Esophagus (tissue), 2 donors: ENCODE measurements around the gene LDLRAD2. TPM values are rescaled to one million over a fixed set of nuclear protein-coding genes. Genes with fewer than 3 reads are reported as not detected.
"Not testable (repeated sequence)": the region's sequence is repeated elsewhere in the genome, so short reads cannot be mapped to it uniquely, and the experiment has no call there.

Source experiments
- H3K27ac ChIP-seq, 2 donors: one replicate each; pipeline ENCODE4 v1.5.1; 2013; ENCODE audit warnings: low read depth in 2 of 2, mild to moderate bottlenecking in 2 of 2, inconsistent platforms in 1 of 2, low read length in 1 of 2, moderate library complexity in 1 of 2
- H3K27me3 ChIP-seq, 2 donors: one replicate each; pipeline ENCODE4 v1.6.1; 2013; ENCODE audit warnings: low read length in 2 of 2, control low read depth in 1 of 2, mild to moderate bottlenecking in 1 of 2; ENCODE audit not compliant: insufficient read depth in 2 of 2, control insufficient read depth in 1 of 2
- H3K36me3 ChIP-seq, 2 donors: one replicate each; pipeline ENCODE4 v1.6.1; 2013; ENCODE audit warnings: low read length in 1 of 2; ENCODE audit not compliant: control insufficient read depth in 2 of 2, insufficient read depth in 2 of 2
- H3K4me1 ChIP-seq, 2 donors: one replicate each; pipeline ENCODE4 v1.6.1; 2013; ENCODE audit warnings: low read length in 1 of 2; ENCODE audit not compliant: control insufficient read depth in 2 of 2, insufficient read depth in 2 of 2
- H3K4me3 ChIP-seq, 2 donors: one replicate each; pipeline ENCODE4 v1.5.1; 2013; ENCODE audit warnings: low read length in 2 of 2, mild to moderate bottlenecking in 2 of 2, low read depth in 1 of 2, moderate library complexity in 1 of 2
- H3K9me3 ChIP-seq, 2 donors: one replicate each; pipeline ENCODE4 v1.6.1; 2013; ENCODE audit warnings: mild to moderate bottlenecking in 2 of 2, low read depth in 1 of 2, low read length in 1 of 2, moderate library complexity in 1 of 2; ENCODE audit not compliant: control insufficient read depth in 2 of 2, insufficient read depth in 1 of 2
- WGBS, 2 donors: extraction: QIAGEN DNeasy Blood & Tissue Kit; methylation state at CpG; one replicate each; pipeline ENCODE4 v1.1.7; 2013; 5-methylcytosine and 5-hydroxymethylcytosine counted together
- polyA plus RNA-seq, 2 donors: library from polyadenylated mRNA; stranded (reverse); fragments of 200-250 nt; gene quantifications; one replicate each; pipeline ENCODE4 v1.2.3, GENCODE V29; 2013
- donor health status: healthy with polysubstance abuse.
- donor health status: Bipolar disorder and iron deficiency.

The LDLRAD2 gene
- polyA plus RNA-seq, 2 donors, result 0.45 to 0.98 TPM

DNA sequence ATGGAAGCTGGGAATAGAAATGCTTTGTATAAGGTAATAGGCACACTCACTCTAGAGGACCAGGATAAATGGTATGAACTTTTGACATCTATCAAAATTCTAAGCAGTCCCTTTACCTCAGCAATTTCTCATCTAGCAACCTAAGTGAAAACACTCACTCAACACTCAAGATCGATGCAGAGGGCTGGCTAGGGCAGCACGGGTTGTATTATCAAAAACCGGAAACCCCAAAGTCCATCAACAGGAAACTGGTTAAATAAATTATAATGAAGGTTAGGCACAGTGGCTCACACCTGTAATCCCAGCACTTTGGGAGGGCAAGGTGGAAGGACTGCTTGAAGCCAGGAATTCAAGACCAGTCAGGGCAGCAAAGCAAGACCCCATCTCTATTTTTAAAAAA is 38.5 kb upstream of the LDLRAD2 start:
- Histone ChIP-seq H3K27ac (no peak overlapping the region), H3K4me1 (peaks cover 0 to 6% of the 10 kb centered on the region in 2 donors), H3K36me3 (no peaks in the 10 kb centered on the region), H3K9me3 (no peaks in the 10 kb centered on the region), H3K4me3 (no peak overlapping the region), H3K27me3 (no peaks in the 10 kb centered on the region)
- WGBS, 2 donors, result 44 to 55% methylated on average over 3 of the region's 3 CpGs

DNA sequence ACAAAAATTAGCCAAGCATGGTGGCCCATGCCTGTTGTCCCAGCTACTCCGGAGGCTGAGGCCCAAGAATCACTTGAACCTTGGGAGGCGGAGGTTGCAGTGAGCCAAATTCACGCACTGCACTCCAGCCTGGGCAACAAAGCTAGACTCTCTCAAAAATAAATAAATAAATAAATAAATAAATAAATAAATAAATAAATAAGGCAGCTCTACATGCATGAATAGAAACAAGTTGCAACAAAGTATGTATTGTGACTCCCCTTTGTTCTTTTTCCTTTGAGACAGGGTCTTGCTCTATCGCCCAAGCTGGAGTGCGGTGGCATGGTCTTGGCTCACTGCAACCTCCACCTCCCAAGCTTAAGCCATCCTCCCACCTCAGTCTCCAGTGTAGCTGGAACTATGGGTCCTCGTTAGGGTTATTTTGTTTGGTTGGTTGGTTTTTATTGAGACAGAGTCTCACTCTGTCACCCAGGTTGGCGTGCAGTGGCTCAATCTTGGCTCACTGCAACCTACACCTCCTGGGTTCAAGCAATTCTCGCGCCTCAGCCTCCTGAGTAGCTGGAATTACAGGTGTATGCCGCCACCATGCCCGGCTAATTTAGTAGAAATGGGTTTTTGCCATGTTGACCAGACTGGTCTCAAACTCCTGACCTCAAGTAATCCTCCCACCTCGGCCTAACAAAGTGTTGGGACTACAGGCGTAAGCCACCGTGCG is 37.1 kb upstream of the LDLRAD2 start:
- Histone ChIP-seq H3K36me3 (no peaks in the 10 kb centered on the region), H3K4me3 (no peak overlapping the region), H3K4me1 (peaks cover 0 to 6% of the 10 kb centered on the region in 2 donors), H3K9me3 (no peaks in the 10 kb centered on the region), H3K27me3 (no peaks in the 10 kb centered on the region), H3K27ac (no peak overlapping the region)
- 88 to 94% methylated on average over 15 of the region's 15 CpGs for WGBS, 2 donors

DNA sequence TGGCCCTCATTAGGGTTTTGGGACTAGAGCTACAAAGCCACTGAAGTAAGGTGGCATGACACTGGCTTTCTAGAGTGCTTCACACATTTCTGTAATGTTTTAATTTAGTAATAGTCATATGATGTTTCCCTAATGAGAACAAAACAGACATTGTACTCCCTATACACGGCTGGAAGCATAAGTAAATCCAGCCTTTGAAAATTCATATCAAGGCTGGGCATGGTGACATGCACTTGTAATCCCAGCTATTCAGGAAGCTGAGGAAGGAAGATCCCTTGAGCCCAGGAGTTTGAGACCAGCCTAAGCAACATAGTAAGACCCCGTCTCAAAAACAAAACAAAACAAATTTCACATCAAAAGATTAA is 36.5 kb upstream of the LDLRAD2 start:
- H3K27me3 ChIP-seq, result no peaks in the 10 kb centered on the region
- no peak overlapping the region for H3K4me3 ChIP-seq
- H3K4me1 ChIP-seq, result peaks cover 0 to 6% of the 10 kb centered on the region in 2 donors
- 32 to 49% methylated on average over 2 of the region's 2 CpGs for WGBS, 2 donors
- H3K27ac ChIP-seq, result no peak overlapping the region
- no peaks in the 10 kb centered on the region for H3K36me3 ChIP-seq
- H3K9me3 ChIP-seq, result no peaks in the 10 kb centered on the region

DNA sequence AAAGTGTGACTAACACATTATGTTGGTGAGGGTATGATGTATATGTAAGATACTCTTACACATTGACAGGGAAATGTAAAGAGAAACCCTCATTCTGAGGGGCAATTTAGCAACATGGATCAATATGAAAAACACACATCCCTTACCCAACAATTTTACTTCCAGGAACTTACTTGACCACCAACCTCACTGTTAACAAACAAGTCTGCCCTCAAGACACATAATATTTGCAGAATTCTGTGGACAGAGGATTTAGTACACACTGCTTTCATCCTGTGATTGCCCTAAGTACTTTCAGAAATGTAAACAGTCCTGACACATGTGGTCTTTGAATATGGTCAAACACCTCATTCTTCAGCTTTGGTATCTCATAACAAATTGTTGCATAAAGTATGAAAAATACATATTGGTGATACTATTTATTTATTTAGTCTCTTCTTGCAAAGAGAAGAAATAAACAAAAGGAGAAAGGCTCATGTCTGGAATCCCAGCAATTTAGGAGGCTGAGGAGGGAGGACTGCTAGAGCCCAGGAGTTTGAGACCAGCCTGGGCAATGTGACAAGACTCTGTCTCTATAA is 36.0 kb upstream of the LDLRAD2 start:
- no peaks in the 10 kb centered on the region for H3K27me3 ChIP-seq
- no peaks in the 10 kb centered on the region for H3K9me3 ChIP-seq
- H3K27ac ChIP-seq, result no peak overlapping the region
- no peak overlapping the region for H3K4me3 ChIP-seq
- no peaks in the 10 kb centered on the region for H3K36me3 ChIP-seq
- peaks cover 0 to 6% of the 10 kb centered on the region in 2 donors for H3K4me1 ChIP-seq

DNA sequence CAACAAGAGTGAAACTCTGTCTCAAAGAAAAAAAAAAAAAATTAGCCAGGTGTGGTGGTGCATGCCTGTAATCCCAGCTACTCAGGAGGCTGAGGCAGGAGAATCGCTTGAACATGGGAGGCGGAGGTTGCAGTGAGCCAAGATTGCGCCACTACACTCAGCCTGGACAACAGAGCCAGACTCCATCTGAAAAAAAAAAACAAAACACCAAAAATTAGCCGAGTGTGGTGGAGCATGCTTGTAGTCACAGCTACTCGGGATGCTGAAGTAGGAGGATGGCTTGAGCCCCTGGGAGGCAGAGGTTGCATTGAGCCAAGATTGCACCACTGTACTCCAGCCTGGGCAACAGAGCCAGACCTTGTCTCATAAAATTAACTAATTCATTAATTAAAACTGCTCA is 35.1 kb upstream of the LDLRAD2 start:
- not testable (repeated sequence) for H3K4me1 ChIP-seq, H3K36me3 ChIP-seq, H3K27ac ChIP-seq, H3K4me3 ChIP-seq, H3K9me3 ChIP-seq, H3K27me3 ChIP-seq
- 77 to 85% methylated on average over 5 of the region's 5 CpGs for WGBS, 2 donors

DNA sequence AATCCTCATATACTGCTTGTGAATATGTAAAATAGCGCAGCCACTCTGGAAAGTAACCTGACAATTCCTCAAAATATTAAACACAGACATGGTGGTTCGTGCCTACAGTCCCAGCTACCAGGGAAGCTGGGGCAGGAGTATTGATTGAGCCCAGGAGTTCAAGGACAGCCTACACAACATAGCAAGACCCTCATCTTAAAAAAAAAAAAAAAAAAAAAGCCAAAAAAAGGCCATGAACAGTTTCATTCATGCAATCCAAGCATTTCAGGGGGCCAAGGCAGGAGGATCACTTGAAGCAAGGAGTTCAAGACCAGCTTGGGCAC is 33.7 kb upstream of the LDLRAD2 start:
- H3K4me3 ChIP-seq, result no peak overlapping the region
- H3K36me3 ChIP-seq, result no peaks in the 10 kb centered on the region
- H3K27ac ChIP-seq, result no peak overlapping the region
- peaks cover 0 to 6% of the 10 kb centered on the region in 2 donors for H3K4me1 ChIP-seq
- 88 to 99% methylated on average over 2 of the region's 2 CpGs for WGBS, 2 donors
- H3K27me3 ChIP-seq, result no peaks in the 10 kb centered on the region
- H3K9me3 ChIP-seq, result no peaks in the 10 kb centered on the region

DNA sequence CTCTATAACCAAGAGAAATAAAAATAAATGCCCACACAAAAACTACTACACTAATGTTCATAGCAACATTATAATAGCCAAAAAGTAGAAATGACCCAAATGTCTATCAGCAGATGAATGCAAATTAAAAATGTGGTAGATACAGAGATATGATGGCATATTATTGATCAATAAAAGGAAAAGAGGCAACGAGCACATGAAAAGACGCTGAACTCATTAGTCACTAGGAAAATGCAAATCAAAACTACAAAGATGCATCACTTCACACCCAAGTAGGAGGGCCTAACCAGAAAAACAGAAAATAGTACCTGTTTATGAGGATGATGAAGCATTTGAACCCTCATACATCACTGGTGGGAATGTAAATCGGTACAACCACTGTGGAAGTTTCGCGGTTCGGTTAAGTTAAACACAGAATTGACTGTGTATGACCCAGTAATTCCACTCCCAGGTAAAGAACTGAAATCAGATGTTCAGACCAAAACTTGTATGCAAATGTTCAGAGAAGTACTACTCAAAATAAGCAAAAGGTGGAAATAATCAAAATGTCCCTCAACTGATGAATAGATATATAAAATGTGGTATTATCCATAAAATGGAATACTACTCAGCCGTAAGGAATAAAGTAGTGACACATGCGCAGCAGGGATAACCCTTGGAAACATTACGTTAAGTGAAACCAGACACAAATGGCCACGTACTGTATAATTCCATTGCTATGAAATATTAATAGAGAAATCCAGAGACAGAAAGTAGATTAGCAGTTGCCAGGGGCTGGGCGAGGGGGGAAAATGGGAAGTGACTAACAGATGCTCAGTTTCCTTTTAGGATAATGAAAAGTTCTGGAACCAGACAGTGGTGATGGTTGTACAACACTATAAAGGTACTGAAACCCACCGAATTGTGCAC is 32.2 kb upstream of the LDLRAD2 start:
- no peak overlapping the region for H3K4me3 ChIP-seq
- no peaks in the 10 kb centered on the region for H3K9me3 ChIP-seq
- no peak overlapping the region for H3K27ac ChIP-seq
- H3K4me1 ChIP-seq, result peaks cover 0 to 3% of the 10 kb centered on the region in 2 donors
- 76 to 79% methylated on average over 12 of the region's 12 CpGs for WGBS, 2 donors
- no peaks in the 10 kb centered on the region for H3K27me3 ChIP-seq
- no peaks in the 10 kb centered on the region for H3K36me3 ChIP-seq

DNA sequence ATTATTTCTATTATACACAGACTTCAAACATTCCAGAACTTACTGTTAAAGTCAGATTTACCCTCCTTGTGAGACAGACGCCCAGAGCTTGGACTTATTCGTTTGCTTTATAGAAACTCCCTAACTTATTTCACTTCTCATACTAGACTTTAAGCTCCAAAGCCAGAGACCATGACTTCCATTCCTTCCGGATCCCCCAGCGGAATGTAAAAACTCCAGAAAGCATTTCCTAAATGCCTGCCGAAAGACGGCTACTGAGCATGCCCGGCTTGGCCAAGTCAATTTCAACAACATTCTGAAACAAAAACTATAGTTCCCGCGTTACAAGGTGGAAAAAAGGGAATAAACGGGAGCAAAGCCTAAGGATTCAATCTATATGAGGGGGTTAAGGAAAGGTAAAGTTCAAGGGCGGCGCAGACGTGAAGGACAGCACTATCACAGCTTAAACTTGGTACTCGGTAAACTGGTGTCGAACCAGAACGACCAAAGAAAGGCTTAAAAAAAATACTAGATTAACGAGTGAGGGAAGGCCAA is 30.2 kb upstream of the LDLRAD2 start:
- Histone ChIP-seq H3K36me3 (no peaks in the 10 kb centered on the region), H3K9me3 (no peaks in the 10 kb centered on the region), H3K4me1 (no peaks in the 10 kb centered on the region), H3K27me3 (no peaks in the 10 kb centered on the region), H3K27ac (peak overlapping the region; percentile 100), H3K4me3 (peak overlapping the region; percentile 77 to 88)
- WGBS, 2 donors, result 0 to 1% methylated on average over 17 of the region's 17 CpGs

DNA sequence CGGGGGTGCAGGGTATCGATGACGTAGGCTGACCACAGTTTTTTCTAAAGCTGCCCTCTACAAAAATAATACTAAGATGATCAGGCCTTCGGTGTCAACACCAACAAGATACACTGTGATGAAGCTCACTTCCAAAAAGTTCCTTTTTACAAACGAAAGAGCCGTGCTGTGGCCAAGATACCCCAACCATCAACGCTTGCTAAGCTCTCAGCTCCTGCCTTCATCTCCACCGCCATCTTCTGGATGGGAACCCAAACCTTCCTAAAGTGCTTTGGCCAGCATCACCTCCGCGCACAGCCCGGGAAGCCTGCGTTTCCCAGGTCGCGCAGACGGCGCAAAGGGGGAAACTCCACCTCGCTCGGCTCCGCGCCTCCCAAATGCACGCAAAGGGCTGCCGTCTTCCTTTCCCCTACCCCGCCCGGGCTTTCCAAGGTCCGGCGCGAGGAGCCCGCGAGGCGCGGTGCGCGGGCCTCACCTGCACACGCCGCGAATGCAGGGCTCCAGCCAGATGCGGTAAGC is 29.7 kb upstream of the LDLRAD2 start:
- H3K4me3 ChIP-seq, result peak overlapping the region; percentile 77 to 88
- H3K9me3 ChIP-seq, result no peaks in the 10 kb centered on the region
- H3K4me1 ChIP-seq, result no peaks in the 10 kb centered on the region
- no peaks in the 10 kb centered on the region for H3K27me3 ChIP-seq
- peak overlapping the region; percentile 100 for H3K27ac ChIP-seq
- H3K36me3 ChIP-seq, result no peaks in the 10 kb centered on the region
- 0 to 1% methylated on average over 37 of the region's 37 CpGs for WGBS, 2 donors
